DMS 273 (cell line): ENCODE measurements around the gene SIDT1.
A peak's percentile ranks its signal among the peaks of the same experiment; 100 is the strongest.

Source experiments
- DNase-seq: peaks from one replicate; lab custom pipeline; 2025; ENCODE audit not compliant: unreplicated experiment; lab: John Stamatoyannopoulos, UW

The SIDT1 gene

DNA sequence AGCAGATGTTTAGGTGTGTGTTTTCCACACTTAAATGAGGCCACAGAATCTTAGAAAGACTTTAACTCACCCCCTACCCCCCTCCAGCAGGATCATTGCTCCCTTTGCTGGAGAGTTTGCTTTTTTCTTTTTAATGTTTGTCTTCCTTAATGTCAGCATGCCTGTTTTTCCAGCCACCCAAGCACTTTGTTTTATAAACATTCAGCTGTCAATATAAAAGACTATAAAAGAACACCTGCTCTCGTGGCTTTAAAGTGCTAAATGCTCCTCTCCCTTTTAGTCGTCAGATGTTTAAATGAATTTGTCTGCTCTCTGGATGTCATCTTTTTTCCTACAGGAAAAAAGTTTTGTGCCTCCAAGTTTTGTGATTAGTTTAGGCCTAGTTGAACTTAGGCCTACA is 61.7 kb downstream of the SIDT1 start:
- DNase-seq: no peak

DNA sequence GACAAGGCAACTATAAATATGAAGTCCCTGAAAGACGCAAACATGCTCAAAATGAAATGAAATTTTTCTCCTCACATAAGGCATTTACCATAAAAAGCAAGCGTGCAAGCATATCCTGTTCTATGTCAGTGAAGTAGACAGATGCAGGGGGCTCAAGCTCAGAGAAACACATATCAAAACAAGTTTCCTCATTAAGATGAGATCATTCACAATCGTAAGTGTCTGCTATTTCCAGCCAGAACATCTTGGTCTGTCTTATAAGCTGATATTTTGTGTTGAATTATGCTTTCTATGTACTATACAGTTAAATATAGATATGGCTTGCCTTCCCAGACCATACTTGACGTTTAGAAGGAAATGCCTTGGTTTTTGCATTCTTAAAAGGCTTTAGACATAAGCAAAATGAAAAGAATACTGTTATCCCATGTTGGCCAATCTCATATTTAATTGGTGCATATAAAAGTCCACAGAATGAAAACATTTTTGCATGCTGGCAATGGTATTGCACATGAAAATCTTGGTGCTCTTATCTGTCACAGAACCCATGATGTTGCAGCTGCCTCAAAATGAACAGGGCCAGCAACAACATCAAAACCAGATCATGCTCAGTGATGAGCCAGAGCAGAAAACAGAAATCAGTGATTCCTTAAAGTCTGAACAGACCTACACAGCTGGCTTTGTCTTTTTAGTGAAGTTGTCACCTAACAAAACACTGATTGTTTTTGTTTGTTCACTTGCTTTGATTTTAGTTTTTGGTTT is 65.4 kb downstream of the SIDT1 start:
- DNase-seq: no peak

DNA sequence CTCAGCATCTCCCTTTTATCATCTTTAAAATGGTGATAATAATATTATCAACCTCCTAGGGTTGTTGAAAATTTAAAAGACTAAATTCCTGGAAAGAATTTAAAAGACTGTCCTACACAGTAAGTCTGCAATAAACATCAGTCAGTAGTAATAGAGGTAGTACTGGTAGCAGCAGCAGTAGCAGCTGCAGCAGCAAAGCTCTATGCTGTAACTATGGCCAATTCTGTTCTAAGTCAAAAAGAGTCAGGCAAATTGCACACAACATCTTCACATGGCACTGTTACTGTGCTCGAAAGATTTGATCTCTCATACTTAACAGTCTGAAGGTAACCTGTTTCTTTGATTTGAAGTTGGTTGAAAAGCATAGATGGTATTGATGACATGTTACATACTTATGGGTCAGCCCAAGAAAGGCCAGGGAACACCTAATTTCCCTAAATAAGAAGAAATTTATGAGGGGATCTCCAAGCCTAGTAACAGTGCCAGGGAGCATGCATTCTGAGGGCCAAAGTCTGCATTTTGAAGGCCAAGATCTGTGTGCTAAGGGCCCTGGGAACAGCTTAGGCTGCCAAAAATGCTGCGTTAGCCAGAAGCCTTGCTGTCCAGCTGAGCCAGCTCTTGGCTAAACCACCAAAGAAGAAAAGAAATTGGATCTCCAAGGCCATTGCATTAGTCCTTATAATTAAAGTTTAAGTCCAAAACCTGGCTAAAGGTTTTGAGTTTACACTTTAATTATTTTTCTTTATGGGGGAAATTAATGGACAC is 68.2 kb downstream of the SIDT1 start:
- DNase-seq: peak; percentile 12

GRCh38 chr3:113601240-113601639 is 68.9 kb downstream of the SIDT1 start:
- DNase-seq: peak; percentile 32

DNA sequence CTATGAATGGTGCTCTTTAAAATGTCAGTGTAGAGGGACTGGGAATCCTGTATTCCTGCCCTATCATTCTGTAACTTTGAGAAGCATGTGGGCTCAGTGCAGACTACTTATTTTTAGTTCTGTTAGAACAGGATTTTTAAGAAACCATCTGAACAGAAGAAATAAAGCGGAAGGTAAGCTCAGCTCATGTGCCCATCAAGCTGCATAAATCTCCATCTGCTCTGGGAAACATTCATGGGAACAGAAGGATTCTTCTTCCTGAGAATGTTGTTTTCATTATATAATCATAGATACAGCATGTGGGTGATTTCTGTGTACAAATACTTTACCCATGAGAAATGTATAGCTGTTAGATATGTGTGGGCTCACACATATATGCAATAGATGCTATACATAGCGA is 69.9 kb downstream of the SIDT1 start:
- no peak for DNase-seq

DNA sequence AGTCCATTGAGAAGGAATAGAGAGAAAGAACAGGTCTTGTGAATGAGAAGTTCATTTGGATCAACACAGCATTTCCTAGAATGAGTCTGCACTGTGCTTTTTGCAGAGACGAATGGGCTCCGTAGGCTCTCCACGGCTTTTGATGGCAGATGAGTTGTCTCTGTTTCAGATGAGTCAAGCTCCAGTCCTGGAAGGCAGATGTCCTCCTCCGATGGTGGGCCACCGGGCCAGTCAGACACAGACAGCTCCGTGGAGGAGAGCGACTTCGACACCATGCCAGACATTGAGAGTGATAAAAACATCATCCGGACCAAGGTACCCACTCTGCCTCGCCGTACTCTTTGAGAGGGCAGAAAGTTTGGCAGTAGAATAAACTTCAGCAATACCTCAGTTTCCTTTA is 70.5 kb downstream of the SIDT1 start:
- no peak for DNase-seq

DNA sequence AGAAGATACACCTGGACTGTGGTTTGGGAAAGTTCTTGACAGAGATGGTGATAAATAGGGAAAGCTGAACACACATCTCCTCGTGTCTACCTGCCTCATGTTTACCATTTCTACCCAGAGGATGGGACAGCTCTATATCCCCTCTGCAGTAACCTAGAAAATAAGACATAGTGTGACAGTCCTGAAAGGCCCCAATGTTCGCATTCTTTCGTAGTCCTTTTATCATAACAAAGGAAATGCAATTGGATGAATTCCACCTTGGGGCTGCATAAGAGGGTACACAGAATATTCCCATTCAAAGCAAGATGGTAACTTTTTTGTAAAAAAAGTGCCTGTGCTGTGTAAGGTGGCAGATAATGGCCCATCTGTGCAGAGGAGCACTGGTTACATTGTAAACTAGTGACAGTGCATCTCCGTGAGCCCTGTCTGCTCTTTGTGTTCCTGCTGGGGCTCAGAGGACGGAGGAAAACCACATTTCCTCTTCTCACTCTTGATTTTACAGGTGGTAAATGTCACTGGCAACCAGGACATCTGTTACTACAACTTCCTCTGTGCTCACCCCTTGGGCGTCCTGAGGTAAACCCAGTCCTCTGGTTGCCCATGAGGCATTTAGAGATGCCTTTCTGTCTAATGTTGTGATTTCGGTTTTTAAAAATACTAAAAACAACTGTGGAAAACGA is 74.3 kb downstream of the SIDT1 start:
- no peak for DNase-seq

GRCh38 chr3:113607219-113607596 is 74.9 kb downstream of the SIDT1 start:
- DNase-seq: no peak

GRCh38 chr3:113614402-113614801 is 82.0 kb downstream of the SIDT1 start:
- no peak for DNase-seq

GRCh38 chr3:113615976-113616375 is 83.6 kb downstream of the SIDT1 start:
- DNase-seq: peak; percentile 90

DNA sequence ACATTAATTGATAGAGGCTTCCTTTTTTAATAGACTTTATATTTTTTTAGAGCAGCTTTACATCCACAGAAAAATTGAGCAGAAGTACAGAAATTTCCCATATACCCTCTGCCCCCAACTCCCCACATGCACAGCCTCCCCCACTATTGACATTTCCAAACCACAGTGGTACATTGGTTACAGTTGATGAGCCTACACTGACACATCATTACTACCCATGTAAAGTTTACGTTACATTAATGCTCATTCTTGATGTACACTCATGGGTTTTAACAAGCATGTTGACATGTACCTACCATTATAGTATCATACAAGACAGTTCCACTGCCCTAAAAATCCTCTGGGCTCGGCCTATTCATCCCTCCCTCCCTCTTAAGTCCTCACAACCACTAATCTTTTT is 85.4 kb downstream of the SIDT1 start:
- no peak for DNase-seq

DNA sequence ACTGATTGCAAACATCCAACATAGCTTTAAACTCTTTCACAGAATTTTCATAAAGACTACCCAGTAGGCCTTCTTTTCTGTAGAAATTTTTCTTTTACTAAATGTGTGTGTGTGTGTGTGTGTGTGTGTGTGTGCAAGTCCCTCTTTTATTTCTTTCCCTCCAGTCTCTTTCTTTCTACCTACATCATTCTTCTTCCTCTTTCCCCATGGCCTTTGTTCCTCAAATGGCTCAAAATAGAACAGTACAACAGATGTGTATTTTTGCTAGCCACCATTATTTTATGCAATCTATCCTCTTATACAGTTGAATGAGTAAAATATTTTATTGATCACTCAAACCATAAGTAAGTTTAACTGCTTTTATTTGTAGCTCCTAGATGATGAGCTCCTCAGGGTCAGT is 87.7 kb downstream of the SIDT1 start:
- DNase-seq: no peak

GRCh38 chr3:113623324-113623723 is 91.0 kb downstream of the SIDT1 start:
- no peak for DNase-seq

DNA sequence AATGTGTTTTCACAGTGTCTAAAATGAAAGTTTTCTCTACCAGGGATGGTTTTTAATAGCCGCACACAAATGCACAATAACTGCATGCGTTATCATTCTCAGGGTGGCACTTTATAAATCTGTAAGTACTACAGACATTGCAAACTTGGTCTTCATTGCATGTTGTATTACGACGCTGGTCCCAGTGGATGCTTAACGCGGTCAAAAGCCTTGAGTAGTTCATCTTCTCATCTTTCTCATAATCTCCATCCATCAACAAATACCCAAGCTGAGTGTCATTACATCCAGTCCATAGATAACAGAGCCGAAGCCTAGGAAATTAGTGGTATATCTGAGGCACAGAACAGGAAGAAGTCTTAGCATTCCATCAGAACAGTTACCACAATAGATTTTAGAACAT is 91.5 kb downstream of the SIDT1 start:
- DNase-seq: no peak

- DNase-seq: no peak
Observed at GRCh38 chr3:113625834-113626233, 93.5 kb downstream of the SIDT1 start.

- peak; percentile 87 for DNase-seq
Observed at GRCh38 chr3:113626503-113627371, 94.4 kb downstream of the SIDT1 start.

DNA sequence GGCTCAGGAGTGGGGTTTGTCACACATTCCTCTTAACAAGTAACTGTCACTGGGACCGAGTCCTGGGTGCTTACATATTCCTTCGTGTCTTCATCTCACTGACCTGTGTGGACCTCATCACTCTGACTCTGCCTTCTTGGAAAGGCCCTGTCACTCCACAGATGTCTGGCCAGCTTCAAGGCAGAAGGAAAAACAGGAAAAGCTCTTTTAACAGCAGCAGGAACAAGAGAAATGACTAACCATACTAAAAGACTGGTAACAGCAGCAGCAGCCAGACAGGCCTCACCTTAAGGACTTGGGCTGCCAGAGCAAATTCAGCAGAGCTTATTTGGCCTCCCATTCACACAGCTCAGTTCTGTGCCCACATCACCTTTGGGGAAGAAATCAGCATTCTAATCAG is 96.0 kb downstream of the SIDT1 start:
- DNase-seq: no peak

DNA sequence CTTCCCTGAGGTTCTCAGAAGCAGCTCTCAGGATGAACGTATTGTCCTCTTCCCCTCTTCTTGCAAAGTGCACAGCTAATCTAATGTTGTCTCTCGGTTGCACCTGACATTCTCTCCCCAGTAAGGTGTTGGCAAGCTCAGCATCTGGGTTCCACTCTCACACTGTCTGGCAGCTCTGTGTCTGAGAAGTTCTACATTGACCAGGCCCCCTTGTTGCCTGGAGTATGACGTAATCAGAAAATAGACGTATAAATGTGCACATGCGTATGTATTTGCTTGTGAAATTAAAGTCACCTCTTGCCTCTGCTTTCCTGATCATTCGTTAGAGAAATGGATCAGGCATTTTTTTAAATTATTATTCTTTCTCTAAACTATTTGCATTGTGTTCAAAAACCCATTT is 96.4 kb downstream of the SIDT1 start:
- no peak for DNase-seq

DNA sequence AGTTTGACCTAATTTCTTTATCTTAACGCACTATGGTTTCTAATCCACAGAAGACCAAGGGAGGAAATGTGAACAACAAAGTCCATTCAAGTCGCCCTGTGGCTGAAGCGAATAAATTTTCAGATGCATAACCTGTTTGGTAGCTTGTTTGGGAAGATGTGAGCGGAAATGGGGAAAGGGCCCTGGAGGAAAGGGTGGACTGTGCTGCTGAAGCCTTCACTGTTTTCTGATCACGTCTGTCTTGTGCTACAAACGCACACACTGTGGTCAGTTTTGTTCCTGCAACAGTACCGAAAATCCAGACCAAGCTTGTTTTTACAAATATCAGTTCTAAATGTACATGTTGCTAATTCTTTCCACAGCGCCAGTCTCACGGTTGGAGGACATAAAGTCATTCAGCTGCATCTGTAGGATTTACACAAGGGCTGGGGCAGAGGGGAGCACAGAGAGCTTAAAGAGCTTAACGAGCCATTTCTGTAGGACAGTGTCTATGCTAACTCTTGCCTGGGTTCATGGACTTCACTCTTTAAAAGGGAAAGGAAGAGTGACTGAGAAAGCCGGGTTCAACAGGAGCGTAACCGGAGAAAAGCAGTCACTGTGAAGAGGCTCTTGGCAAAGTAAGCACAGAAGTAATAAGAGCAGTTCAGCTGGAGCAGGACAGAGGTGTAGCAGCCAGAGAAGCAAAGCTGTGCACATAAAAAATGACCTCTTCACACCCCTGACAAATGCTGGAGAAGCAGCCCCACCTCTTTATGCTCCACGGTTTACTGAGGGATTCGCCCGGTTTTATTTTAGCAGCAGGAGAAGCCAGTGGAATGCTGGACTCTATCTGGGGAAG is 97.4 kb downstream of the SIDT1 start:
- DNase-seq: no peak

DNA sequence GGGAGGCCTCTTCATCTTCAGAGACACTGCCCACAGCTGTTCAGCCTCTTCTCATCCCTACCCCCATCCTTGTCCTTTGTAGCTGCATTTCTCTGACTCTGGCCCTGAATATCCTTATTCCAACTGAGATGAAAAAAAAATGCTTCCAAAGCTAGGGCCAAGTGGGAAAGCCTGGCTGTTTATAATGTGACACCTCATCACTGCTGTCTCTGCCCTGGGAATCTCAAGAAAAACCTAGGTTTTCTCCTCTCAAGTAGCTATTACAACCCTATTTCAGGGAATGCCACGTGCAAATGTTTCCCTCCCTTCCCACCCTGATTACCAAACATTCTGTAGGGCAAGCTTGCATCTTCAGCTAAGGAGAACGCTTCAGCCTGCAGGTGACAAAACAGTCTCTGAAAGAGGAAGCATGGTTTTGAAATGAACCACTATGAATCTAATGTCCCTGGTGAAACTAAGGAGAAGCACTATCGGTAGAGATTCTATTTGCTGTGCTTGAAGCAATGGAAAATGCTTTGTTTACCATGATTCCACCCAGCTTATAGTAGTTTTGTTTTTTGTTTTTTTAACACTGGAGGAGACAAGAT is 98.7 kb downstream of the SIDT1 start:
- DNase-seq: no peak
